BLaER1 (cell line): Measurements from ENCODE around the gene SREBF1.
"Not testable (repeated sequence)": the region's sequence is repeated elsewhere in the genome, so short reads cannot be mapped to it uniquely, and the experiment has no call there.

Experiments
- H3K27ac ChIP-seq: shearing (Covaris generic); formaldehyde crosslinking; 2 replicates; pipeline ENCODE4 v1.8.1; 2022
- H3K27me3 ChIP-seq: shearing (Covaris generic); formaldehyde crosslinking; 2 replicates; pipeline ENCODE4 v1.8.1; 2022
- H3K36me3 ChIP-seq: shearing (Covaris generic); formaldehyde crosslinking; 2 replicates; pipeline ENCODE4 v1.8.1; 2022
- H3K4me1 ChIP-seq: shearing (Covaris generic); formaldehyde crosslinking; 2 replicates; pipeline ENCODE4 v1.8.1; 2022
- H3K4me2 ChIP-seq: shearing (Covaris generic); formaldehyde crosslinking; 2 replicates; pipeline ENCODE4 v1.8.1; 2022
- H3K4me3 ChIP-seq: shearing (Covaris generic); formaldehyde crosslinking; 2 replicates; pipeline ENCODE4 v1.8.1; 2022
- H3K9ac ChIP-seq: shearing (Covaris generic); formaldehyde crosslinking; 2 replicates; pipeline ENCODE4 v1.8.1; 2022
- H3K9me3 ChIP-seq: shearing (Covaris generic); formaldehyde crosslinking; 2 replicates; pipeline ENCODE4 v1.8.1; 2022
- H4K20me1 ChIP-seq: shearing (Covaris generic); formaldehyde crosslinking; 2 replicates; pipeline ENCODE4 v1.8.1; 2022
- Cebpa-rat ChIP-seq: shearing (Covaris generic); IDR thresholded peaks from 2 replicates; pipeline ENCODE4 v1.8.1; 2022

SREBF1 gene

GRCh38 chr17:17808706-17809432, 27.9 kb downstream of the SREBF1 start:
- Histone ChIP-seq H3K4me3 (no peak overlapping the region), H3K27ac (no peak overlapping the region), H4K20me1 (peaks cover 93% of the 10 kb centered on the region), H3K27me3 (no peaks in the 10 kb centered on the region), H3K4me1 (peaks cover 58% of the 10 kb centered on the region), H3K9ac (no peak overlapping the region), H3K9me3 (no peaks in the 10 kb centered on the region), H3K4me2 (peak overlapping the region; percentile 44), H3K36me3 (peaks cover 84% of the 10 kb centered on the region)
- no peak for TF ChIP-seq Cebpa-rat

GRCh38 chr17:17808200-17808599, 28.6 kb downstream of the SREBF1 start:
- Histone ChIP-seq H3K4me1 (peaks cover 54% of the 10 kb centered on the region), H3K4me2 (peak overlapping the region; percentile 44), H3K36me3 (peaks cover 84% of the 10 kb centered on the region), H4K20me1 (peaks cover 93% of the 10 kb centered on the region)
- not testable (repeated sequence) for H3K27me3 ChIP-seq, H3K9me3 ChIP-seq, H3K9ac ChIP-seq, H3K27ac ChIP-seq, H3K4me3 ChIP-seq

- no peak overlapping the region for H3K9ac ChIP-seq
- H4K20me1 ChIP-seq, result peaks cover 90% of the 10 kb centered on the region
These were observed 29.3 kb downstream of the SREBF1 start for GRCh38 chr17:17807440-17807839.

GRCh38 chr17:17806611-17807274, 30.0 kb downstream of the SREBF1 start:
- peaks cover 39% of the 10 kb centered on the region for H3K4me1 ChIP-seq
- no peak for TF ChIP-seq Cebpa-rat
- 0 out of 2 replicates have a peak overlapping the region, but pooled peaks have one; percentile 48 for H3K9ac ChIP-seq
- H3K4me3 ChIP-seq, result no peak overlapping the region
- H3K4me2 ChIP-seq, result no peak overlapping the region
- peaks cover 83% of the 10 kb centered on the region for H3K36me3 ChIP-seq
- 0 out of 2 replicates have a peak overlapping the region, but pooled peaks have one; percentile 38 for H3K27ac ChIP-seq
- no peaks in the 10 kb centered on the region for H3K9me3 ChIP-seq
- H4K20me1 ChIP-seq, result peaks cover 87% of the 10 kb centered on the region
- H3K27me3 ChIP-seq, result no peaks in the 10 kb centered on the region

More at GRCh38 chr17:17807440-17807839, 29.3 kb downstream of the SREBF1 start:
- Histone ChIP-seq H3K36me3 (peaks cover 83% of the 10 kb centered on the region), H3K27ac (no peak overlapping the region; the same call in 1 of the 2 replicates), H3K27me3 (no peaks in the 10 kb centered on the region), H3K4me1 (peaks cover 46% of the 10 kb centered on the region), H3K9me3 (no peaks in the 10 kb centered on the region), H3K4me3 (no peak overlapping the region), H3K4me2 (peak overlapping the region; percentile 26)
- TF ChIP-seq Cebpa-rat, result no peak

GRCh38 chr17:17806035-17806434, 30.8 kb downstream of the SREBF1 start:
- Histone ChIP-seq H3K27ac (no peak overlapping the region), H3K27me3 (no peaks in the 10 kb centered on the region), H3K4me2 (no peak overlapping the region), H4K20me1 (peaks cover 87% of the 10 kb centered on the region), H3K9me3 (no peaks in the 10 kb centered on the region), H3K9ac (no peak overlapping the region), H3K4me1 (peaks cover 37% of the 10 kb centered on the region), H3K4me3 (no peak overlapping the region), H3K36me3 (peaks cover 86% of the 10 kb centered on the region)
- no peak for TF ChIP-seq Cebpa-rat

- Histone ChIP-seq H3K36me3 (peaks cover 86% of the 10 kb centered on the region), H3K4me1 (peaks cover 41% of the 10 kb centered on the region), H3K27me3 (no peaks in the 10 kb centered on the region), H3K4me3 (no peak overlapping the region), H3K4me2 (no peak overlapping the region), H3K27ac (no peak overlapping the region), H3K9me3 (no peaks in the 10 kb centered on the region), H4K20me1 (peaks cover 87% of the 10 kb centered on the region), H3K9ac (no peak overlapping the region)
- TF ChIP-seq Cebpa-rat, result no peak
These were observed 31.2 kb downstream of the SREBF1 start for GRCh38 chr17:17805575-17805974.

GRCh38 chr17:17804007-17804406, 32.8 kb downstream of the SREBF1 start:
- TF ChIP-seq Cebpa-rat, result no peak
- H4K20me1 ChIP-seq, result peaks cover 90% of the 10 kb centered on the region
- H3K36me3 ChIP-seq, result peaks cover 91% of the 10 kb centered on the region

GRCh38 chr17:17801800-17802481, 34.8 kb downstream of the SREBF1 start:
- Histone ChIP-seq H3K9me3 (no peaks in the 10 kb centered on the region), H3K4me1 (peaks cover 40% of the 10 kb centered on the region), H3K9ac (no peak overlapping the region), H3K36me3 (peaks cover 94% of the 10 kb centered on the region), H3K27ac (no peak overlapping the region), H3K27me3 (no peaks in the 10 kb centered on the region), H4K20me1 (peaks cover 90% of the 10 kb centered on the region), H3K4me3 (no peak overlapping the region), H3K4me2 (no peak overlapping the region)
- no peak for TF ChIP-seq Cebpa-rat

More at GRCh38 chr17:17804007-17804406, 32.8 kb downstream of the SREBF1 start:
- Histone ChIP-seq H3K9ac (no peak overlapping the region), H3K4me2 (no peak overlapping the region), H3K4me1 (peaks cover 38% of the 10 kb centered on the region), H3K27ac (no peak overlapping the region), H3K27me3 (no peaks in the 10 kb centered on the region), H3K9me3 (no peaks in the 10 kb centered on the region), H3K4me3 (no peak overlapping the region)

GRCh38 chr17:17800504-17801021, 36.2 kb downstream of the SREBF1 start:
- H4K20me1 ChIP-seq, result peaks cover 90% of the 10 kb centered on the region

More at GRCh38 chr17:17800504-17801021, 36.2 kb downstream of the SREBF1 start:
- Histone ChIP-seq H3K27me3 (no peaks in the 10 kb centered on the region), H3K27ac (no peak overlapping the region), H3K4me2 (no peak overlapping the region), H3K4me3 (no peak overlapping the region), H3K4me1 (peaks cover 49% of the 10 kb centered on the region), H3K9me3 (no peaks in the 10 kb centered on the region), H3K9ac (no peak overlapping the region), H3K36me3 (peaks cover 94% of the 10 kb centered on the region)
- TF ChIP-seq Cebpa-rat, result no peak
